Stimulated activated CD4-positive, alpha-beta T cell treated with anti-CD3 and anti-CD28 coated beads, Interleukin-1b, Interleukin-23, amount 100 ng/mL, for 48 hours (primary cell): ENCODE results near the gene SMARCC2.
A peak's percentile ranks its signal among the peaks of the same experiment; 100 is the strongest.
"Not testable (repeated sequence)": the region's sequence is repeated elsewhere in the genome, so short reads cannot be mapped to it uniquely, and the experiment has no call there.

Source experiments
- DNase-seq: peaks from one replicate; pipeline ENCODE4 v3.0.0-alpha.2; 2020

The SMARCC2 gene

GRCh38 chr12:56206452-56207166 lies 17.3 kb upstream of the SMARCC2 start:
- DNase-seq: peak; percentile 40

- DNase-seq: no peak
Observed at GRCh38 chr12:56205445-56205844, 16.2 kb upstream of the SMARCC2 start.

- no peak for DNase-seq
Observed at GRCh38 chr12:56204275-56204674, 15.0 kb upstream of the SMARCC2 start.

GRCh38 chr12:56202838-56203237 lies 13.6 kb upstream of the SMARCC2 start:
- no peak for DNase-seq

- DNase-seq: no peak
Observed at GRCh38 chr12:56202366-56202765, 13.1 kb upstream of the SMARCC2 start.

- no peak for DNase-seq
Observed at GRCh38 chr12:56198836-56199235, 9.6 kb upstream of the SMARCC2 start.

- DNase-seq: no peak
Observed at GRCh38 chr12:56197921-56198635, 8.8 kb upstream of the SMARCC2 start.

- DNase-seq: not testable (repeated sequence)
Observed at GRCh38 chr12:56196818-56197550, 7.7 kb upstream of the SMARCC2 start.

- DNase-seq: peak; percentile 70
Observed at GRCh38 chr12:56193025-56193578, 3.8 kb upstream of the SMARCC2 start.

- no peak for DNase-seq
Observed at GRCh38 chr12:56192582-56192981, 3.3 kb upstream of the SMARCC2 start.

- no peak for DNase-seq
Observed at GRCh38 chr12:56190695-56191155, 1.4 kb upstream of the SMARCC2 start.

- peak; percentile 90 for DNase-seq
Observed at GRCh38 chr12:56189918-56190694, 823 bp upstream of the SMARCC2 start.

GRCh38 chr12:56188778-56189098 lies 545 bp downstream of the SMARCC2 start:
- DNase-seq: no peak

- DNase-seq: no peak
Observed at GRCh38 chr12:56188131-56188777, 1.0 kb downstream of the SMARCC2 start.

GRCh38 chr12:56186957-56187356 lies 2.3 kb downstream of the SMARCC2 start:
- DNase-seq: no peak

- no peak for DNase-seq
Observed at GRCh38 chr12:56178347-56178746, 10.9 kb downstream of the SMARCC2 start.

- DNase-seq: no peak
Observed at GRCh38 chr12:56172839-56173238, 16.4 kb downstream of the SMARCC2 start.

- no peak for DNase-seq
Observed at GRCh38 chr12:56169229-56169759, 20.0 kb downstream of the SMARCC2 start.

GRCh38 chr12:56165369-56165768 lies 23.9 kb downstream of the SMARCC2 start:
- DNase-seq: no peak

GRCh38 chr12:56164345-56164729 lies 24.9 kb downstream of the SMARCC2 start:
- no peak for DNase-seq

- DNase-seq: no peak
Observed at GRCh38 chr12:56163533-56164344, 25.5 kb downstream of the SMARCC2 start.
